NCI-H2107 (cell line): Measurements from ENCODE around the gene COX7A1.
"Not testable (repeated sequence)": the region's sequence is repeated elsewhere in the genome, so short reads cannot be mapped to it uniquely, and the experiment has no call there.

ENCODE experiments used
- DNase-seq: peaks from one replicate; lab custom pipeline; 2025; lab: John Stamatoyannopoulos, UW

Gene COX7A1

GRCh38 chr19:36152352-36153091, at the start of gene COX7A1:
COX7A1 (minus strand) TSS chr19:36152447; CDS start chr19:36152407, 40 bp downstream.
- no peak for DNase-seq

- DNase-seq: no peak
Measured at GRCh38 chr19:36201684-36202083, 49.4 kb upstream of the COX7A1 start.

GRCh38 chr19:36198119-36198518, 45.9 kb upstream of the COX7A1 start:
- no peak for DNase-seq

- DNase-seq: no peak
Measured at GRCh38 chr19:36196249-36196648, 44.0 kb upstream of the COX7A1 start.

- DNase-seq: not testable (repeated sequence)
Measured at GRCh38 chr19:36186722-36187121, 34.5 kb upstream of the COX7A1 start.

GRCh38 chr19:36183245-36183628, 31.0 kb upstream of the COX7A1 start:
- no peak for DNase-seq

GRCh38 chr19:36182612-36183244, 30.5 kb upstream of the COX7A1 start:
- DNase-seq: no peak

- DNase-seq: not testable (repeated sequence)
Measured at GRCh38 chr19:36179077-36179476, 26.8 kb upstream of the COX7A1 start.

- not testable (repeated sequence) for DNase-seq
Measured at GRCh38 chr19:36173846-36174245, 21.6 kb upstream of the COX7A1 start.

GRCh38 chr19:36172852-36173251, 20.6 kb upstream of the COX7A1 start:
- DNase-seq: no peak

- peak; percentile 27 for DNase-seq
Measured at GRCh38 chr19:36169084-36169760, 17.0 kb upstream of the COX7A1 start.

GRCh38 chr19:36163813-36164212, 11.6 kb upstream of the COX7A1 start:
- DNase-seq: no peak

GRCh38 chr19:36160821-36161596, 8.8 kb upstream of the COX7A1 start:
- no peak for DNase-seq

GRCh38 chr19:36153126-36153525, 879 bp upstream of the COX7A1 start:
- DNase-seq: no peak

- no peak for DNase-seq
Measured at GRCh38 chr19:36152019-36152351, 262 bp downstream of the COX7A1 start.

- no peak for DNase-seq
Measured at GRCh38 chr19:36151144-36152018, 866 bp downstream of the COX7A1 start.

- DNase-seq: no peak
Measured at GRCh38 chr19:36150586-36150985, 1.7 kb downstream of the COX7A1 start.

- no peak for DNase-seq
Measured at GRCh38 chr19:36149673-36150406, 2.4 kb downstream of the COX7A1 start.

- no peak for DNase-seq
Measured at GRCh38 chr19:36144624-36145023, 7.6 kb downstream of the COX7A1 start.

GRCh38 chr19:36142496-36142895, 9.8 kb downstream of the COX7A1 start:
- DNase-seq: no peak

GRCh38 chr19:36142046-36142445, 10.2 kb downstream of the COX7A1 start:
- DNase-seq: no peak
